DMS53 (cell line): Measurements from ENCODE around the gene KCNQ2.

Source experiments
- DNase-seq: peaks from one replicate; lab custom pipeline; 2025; lab: John Stamatoyannopoulos, UW

KCNQ2 gene

GRCh38 chr20:63501818-63502670 is 29.6 kb upstream of the KCNQ2 start:
- DNase-seq = peak; percentile 63

- DNase-seq = no peak
Measured at GRCh38 chr20:63500902-63501817, 28.7 kb upstream of the KCNQ2 start.

GRCh38 chr20:63500151-63500901 is 27.9 kb upstream of the KCNQ2 start:
- DNase-seq = no peak

- no peak for DNase-seq
Measured at GRCh38 chr20:63499338-63499969, 27.0 kb upstream of the KCNQ2 start.

GRCh38 chr20:63498960-63499337 is 26.5 kb upstream of the KCNQ2 start, which contains the start of gene EEF1A2:
Gene EEF1A2 (minus strand): TSS chr20:63499083. CDS start chr20:63497763, 1,320 bp downstream.
- peak; percentile 39 for DNase-seq

GRCh38 chr20:63497946-63498935 is 25.8 kb upstream of the KCNQ2 start:
- DNase-seq = peak; percentile 59

- no peak for DNase-seq
Measured at GRCh38 chr20:63497138-63497945, 24.9 kb upstream of the KCNQ2 start.

- DNase-seq = no peak
Measured at GRCh38 chr20:63496596-63497120, 24.2 kb upstream of the KCNQ2 start.

GRCh38 chr20:63495741-63496595 is 23.5 kb upstream of the KCNQ2 start:
- peak; percentile 72 for DNase-seq

- no peak for DNase-seq
Measured at GRCh38 chr20:63495167-63495720, 22.8 kb upstream of the KCNQ2 start.

- no peak for DNase-seq
Measured at GRCh38 chr20:63494420-63495166, 22.1 kb upstream of the KCNQ2 start.

GRCh38 chr20:63494084-63494419 is 21.6 kb upstream of the KCNQ2 start:
- no peak for DNase-seq

- no peak for DNase-seq
Measured at GRCh38 chr20:63493563-63494020, 21.1 kb upstream of the KCNQ2 start.

GRCh38 chr20:63492982-63493381 is 20.5 kb upstream of the KCNQ2 start:
- DNase-seq = no peak

- DNase-seq = no peak
Measured at GRCh38 chr20:63492518-63492917, 20.1 kb upstream of the KCNQ2 start.

- no peak for DNase-seq
Measured at GRCh38 chr20:63491635-63492230, 19.3 kb upstream of the KCNQ2 start.

GRCh38 chr20:63491078-63491477 is 18.6 kb upstream of the KCNQ2 start:
- no peak for DNase-seq
